Measurements from ENCODE around the gene RBX1. TPM values are rescaled to one million over a fixed set of nuclear protein-coding genes. Genes with fewer than 3 reads are reported as not detected.
A peak's percentile ranks its signal among the peaks of the same experiment; 100 is the strongest.

RBX1 gene
- total and polyA plus RNA-seq, 2 experiments from 2014 or later = 31.7 to 340 TPM

DNA sequence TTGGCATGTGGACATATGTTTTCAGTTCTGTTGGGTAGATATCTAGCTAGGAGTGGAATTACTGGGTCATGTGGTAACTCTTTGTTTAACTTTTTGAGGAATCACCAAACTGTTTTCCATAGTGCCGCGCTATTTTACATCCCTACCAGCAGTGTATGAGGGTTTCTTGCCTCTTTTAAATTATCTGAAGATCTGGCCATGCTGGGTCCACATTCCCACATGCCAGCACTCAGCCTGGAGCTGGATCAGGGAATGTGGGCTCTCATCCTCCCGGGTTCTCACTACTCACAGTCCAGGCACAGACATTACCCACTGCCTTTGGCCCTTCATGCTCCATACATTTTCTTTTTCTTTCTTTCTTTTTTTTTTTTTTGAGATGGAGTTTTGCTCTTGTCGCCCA, 44.6 kb downstream of the RBX1 start:
- Histone ChIP-seq H3K27ac (ENCODE audit: low read depth) (no peak overlapping the region), H3K27me3 (ENCODE audit: insufficient read depth) (no peaks in the 10 kb centered on the region), H2AFZ (0 out of 2 replicates have a peak overlapping the region, but pooled peaks have one; percentile 38), H3K9me2 (ENCODE audit: insufficient read depth) (no peaks in the 10 kb centered on the region), H4K20me1 (replicated peaks; ENCODE audit: insufficient read depth) (no peaks in the 10 kb centered on the region), H3F3A (replicated peaks; ENCODE audit: low read depth) (no peaks in the 10 kb centered on the region), H3K4me3 (no peak overlapping the region), H3K4me1 (ENCODE audit: insufficient read depth) (no peaks in the 10 kb centered on the region), H3K4me2 (no peak overlapping the region), H3K36me3 (ENCODE audit: insufficient read depth) (no peaks in the 10 kb centered on the region), H3K79me2 (replicated peaks; ENCODE audit: insufficient read depth) (no peaks in the 10 kb centered on the region)
- TF ChIP-seq, protein P1, sequence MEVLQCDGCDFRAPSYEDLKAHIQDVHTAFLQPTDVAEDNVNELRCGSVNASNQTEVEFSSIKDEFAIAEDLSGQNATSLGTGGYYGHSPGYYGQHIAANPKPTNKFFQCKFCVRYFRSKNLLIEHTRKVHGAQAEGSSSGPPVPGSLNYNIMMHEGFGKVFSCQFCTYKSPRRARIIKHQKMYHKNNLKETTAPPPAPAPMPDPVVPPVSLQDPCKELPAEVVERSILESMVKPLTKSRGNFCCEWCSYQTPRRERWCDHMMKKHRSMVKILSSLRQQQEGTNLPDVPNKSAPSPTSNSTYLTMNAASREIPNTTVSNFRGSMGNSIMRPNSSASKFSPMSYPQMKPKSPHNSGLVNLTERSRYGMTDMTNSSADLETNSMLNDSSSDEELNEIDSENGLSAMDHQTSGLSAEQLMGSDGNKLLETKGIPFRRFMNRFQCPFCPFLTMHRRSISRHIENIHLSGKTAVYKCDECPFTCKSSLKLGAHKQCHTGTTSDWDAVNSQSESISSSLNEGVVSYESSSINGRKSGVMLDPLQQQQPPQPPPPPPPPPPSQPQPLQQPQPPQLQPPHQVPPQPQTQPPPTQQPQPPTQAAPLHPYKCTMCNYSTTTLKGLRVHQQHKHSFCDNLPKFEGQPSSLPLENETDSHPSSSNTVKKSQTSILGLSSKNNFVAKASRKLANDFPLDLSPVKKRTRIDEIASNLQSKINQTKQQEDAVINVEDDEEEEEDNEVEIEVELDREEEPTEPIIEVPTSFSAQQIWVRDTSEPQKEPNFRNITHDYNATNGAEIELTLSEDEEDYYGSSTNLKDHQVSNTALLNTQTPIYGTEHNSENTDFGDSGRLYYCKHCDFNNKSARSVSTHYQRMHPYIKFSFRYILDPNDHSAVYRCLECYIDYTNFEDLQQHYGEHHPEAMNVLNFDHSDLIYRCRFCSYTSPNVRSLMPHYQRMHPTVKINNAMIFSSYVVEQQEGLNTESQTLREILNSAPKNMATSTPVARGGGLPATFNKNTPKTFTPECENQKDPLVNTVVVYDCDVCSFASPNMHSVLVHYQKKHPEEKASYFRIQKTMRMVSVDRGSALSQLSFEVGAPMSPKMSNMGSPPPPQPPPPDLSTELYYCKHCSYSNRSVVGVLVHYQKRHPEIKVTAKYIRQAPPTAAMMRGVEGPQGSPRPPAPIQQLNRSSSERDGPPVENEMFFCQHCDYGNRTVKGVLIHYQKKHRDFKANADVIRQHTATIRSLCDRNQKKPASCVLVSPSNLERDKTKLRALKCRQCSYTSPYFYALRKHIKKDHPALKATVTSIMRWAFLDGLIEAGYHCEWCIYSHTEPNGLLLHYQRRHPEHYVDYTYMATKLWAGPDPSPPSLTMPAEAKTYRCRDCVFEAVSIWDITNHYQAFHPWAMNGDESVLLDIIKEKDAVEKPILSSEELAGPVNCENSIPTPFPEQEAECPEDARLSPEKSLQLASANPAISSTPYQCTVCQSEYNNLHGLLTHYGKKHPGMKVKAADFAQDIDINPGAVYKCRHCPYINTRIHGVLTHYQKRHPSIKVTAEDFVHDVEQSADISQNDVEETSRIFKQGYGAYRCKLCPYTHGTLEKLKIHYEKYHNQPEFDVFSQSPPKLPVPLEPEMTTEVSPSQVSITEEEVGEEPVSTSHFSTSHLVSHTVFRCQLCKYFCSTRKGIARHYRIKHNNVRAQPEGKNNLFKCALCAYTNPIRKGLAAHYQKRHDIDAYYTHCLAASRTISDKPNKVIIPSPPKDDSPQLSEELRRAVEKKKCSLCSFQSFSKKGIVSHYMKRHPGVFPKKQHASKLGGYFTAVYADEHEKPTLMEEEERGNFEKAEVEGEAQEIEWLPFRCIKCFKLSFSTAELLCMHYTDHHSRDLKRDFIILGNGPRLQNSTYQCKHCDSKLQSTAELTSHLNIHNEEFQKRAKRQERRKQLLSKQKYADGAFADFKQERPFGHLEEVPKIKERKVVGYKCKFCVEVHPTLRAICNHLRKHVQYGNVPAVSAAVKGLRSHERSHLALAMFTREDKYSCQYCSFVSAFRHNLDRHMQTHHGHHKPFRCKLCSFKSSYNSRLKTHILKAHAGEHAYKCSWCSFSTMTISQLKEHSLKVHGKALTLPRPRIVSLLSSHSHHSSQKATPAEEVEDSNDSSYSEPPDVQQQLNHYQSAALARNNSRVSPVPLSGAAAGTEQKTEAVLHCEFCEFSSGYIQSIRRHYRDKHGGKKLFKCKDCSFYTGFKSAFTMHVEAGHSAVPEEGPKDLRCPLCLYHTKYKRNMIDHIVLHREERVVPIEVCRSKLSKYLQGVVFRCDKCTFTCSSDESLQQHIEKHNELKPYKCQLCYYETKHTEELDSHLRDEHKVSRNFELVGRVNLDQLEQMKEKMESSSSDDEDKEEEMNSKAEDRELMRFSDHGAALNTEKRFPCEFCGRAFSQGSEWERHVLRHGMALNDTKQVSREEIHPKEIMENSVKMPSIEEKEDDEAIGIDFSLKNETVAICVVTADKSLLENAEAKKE (CRISPR knock-in tag; IDR thresholded peaks at IDR 0.05) = no peak
- TF ChIP-seq, protein P2, sequence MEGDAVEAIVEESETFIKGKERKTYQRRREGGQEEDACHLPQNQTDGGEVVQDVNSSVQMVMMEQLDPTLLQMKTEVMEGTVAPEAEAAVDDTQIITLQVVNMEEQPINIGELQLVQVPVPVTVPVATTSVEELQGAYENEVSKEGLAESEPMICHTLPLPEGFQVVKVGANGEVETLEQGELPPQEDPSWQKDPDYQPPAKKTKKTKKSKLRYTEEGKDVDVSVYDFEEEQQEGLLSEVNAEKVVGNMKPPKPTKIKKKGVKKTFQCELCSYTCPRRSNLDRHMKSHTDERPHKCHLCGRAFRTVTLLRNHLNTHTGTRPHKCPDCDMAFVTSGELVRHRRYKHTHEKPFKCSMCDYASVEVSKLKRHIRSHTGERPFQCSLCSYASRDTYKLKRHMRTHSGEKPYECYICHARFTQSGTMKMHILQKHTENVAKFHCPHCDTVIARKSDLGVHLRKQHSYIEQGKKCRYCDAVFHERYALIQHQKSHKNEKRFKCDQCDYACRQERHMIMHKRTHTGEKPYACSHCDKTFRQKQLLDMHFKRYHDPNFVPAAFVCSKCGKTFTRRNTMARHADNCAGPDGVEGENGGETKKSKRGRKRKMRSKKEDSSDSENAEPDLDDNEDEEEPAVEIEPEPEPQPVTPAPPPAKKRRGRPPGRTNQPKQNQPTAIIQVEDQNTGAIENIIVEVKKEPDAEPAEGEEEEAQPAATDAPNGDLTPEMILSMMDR (conservative IDR thresholded peaks at IDR 0.05; ENCODE audit: low read depth in 2 of 2) = no peak
- TF ChIP-seq STAT1 (IDR thresholded peaks at IDR 0.05; ENCODE audit: unreplicated experiment) = no peak
- TF ChIP-seq, protein P3, sequence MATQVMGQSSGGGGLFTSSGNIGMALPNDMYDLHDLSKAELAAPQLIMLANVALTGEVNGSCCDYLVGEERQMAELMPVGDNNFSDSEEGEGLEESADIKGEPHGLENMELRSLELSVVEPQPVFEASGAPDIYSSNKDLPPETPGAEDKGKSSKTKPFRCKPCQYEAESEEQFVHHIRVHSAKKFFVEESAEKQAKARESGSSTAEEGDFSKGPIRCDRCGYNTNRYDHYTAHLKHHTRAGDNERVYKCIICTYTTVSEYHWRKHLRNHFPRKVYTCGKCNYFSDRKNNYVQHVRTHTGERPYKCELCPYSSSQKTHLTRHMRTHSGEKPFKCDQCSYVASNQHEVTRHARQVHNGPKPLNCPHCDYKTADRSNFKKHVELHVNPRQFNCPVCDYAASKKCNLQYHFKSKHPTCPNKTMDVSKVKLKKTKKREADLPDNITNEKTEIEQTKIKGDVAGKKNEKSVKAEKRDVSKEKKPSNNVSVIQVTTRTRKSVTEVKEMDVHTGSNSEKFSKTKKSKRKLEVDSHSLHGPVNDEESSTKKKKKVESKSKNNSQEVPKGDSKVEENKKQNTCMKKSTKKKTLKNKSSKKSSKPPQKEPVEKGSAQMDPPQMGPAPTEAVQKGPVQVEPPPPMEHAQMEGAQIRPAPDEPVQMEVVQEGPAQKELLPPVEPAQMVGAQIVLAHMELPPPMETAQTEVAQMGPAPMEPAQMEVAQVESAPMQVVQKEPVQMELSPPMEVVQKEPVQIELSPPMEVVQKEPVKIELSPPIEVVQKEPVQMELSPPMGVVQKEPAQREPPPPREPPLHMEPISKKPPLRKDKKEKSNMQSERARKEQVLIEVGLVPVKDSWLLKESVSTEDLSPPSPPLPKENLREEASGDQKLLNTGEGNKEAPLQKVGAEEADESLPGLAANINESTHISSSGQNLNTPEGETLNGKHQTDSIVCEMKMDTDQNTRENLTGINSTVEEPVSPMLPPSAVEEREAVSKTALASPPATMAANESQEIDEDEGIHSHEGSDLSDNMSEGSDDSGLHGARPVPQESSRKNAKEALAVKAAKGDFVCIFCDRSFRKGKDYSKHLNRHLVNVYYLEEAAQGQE (IDR thresholded peaks at IDR 0.05; ENCODE audit: unreplicated experiment) = no peak
- TF ChIP-seq NANOG (IDR thresholded peaks at IDR 0.05; ENCODE audit: borderline replicate concordance) = no peak
- no peak for TF ChIP-seq ZNF114 (CRISPR knock-in tag; IDR thresholded peaks at IDR 0.05)
- no peak for TF ChIP-seq EZH2 (IDR thresholded peaks at IDR 0.05; ENCODE audit: low read depth, unreplicated experiment)
- TF ChIP-seq JUNB (IDR thresholded peaks at IDR 0.05; ENCODE audit: unreplicated experiment) = no peak
- TF ChIP-seq, protein P4, sequence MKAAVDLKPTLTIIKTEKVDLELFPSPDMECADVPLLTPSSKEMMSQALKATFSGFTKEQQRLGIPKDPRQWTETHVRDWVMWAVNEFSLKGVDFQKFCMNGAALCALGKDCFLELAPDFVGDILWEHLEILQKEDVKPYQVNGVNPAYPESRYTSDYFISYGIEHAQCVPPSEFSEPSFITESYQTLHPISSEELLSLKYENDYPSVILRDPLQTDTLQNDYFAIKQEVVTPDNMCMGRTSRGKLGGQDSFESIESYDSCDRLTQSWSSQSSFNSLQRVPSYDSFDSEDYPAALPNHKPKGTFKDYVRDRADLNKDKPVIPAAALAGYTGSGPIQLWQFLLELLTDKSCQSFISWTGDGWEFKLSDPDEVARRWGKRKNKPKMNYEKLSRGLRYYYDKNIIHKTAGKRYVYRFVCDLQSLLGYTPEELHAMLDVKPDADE (IDR thresholded peaks at IDR 0.05) = no peak
- no peak for DNase-seq (ENCODE audit: low spot score)
- H3K4me1 Mint-ChIP-seq = no peaks in the 10 kb centered on the region; the same call in 2 of the 3 replicates
- H3K9me3 Mint-ChIP-seq = peaks cover 3% of the 10 kb centered on the region; the same call in 1 of the 3 replicates
- H3K27me3 Mint-ChIP-seq (ENCODE audit: insufficient read depth, low read depth, poor library complexity) = peaks cover 13% of the 10 kb centered on the region
- no peak overlapping the region for H3K4me3 Mint-ChIP-seq
- H3K27ac Mint-ChIP-seq = no peak overlapping the region
- no peak for ATAC-seq
- no peaks in the 10 kb centered on the region for H3K36me3 Mint-ChIP-seq (ENCODE audit: low read depth)
